SHP77 (cell line): ENCODE measurements around the gene VBP1.
A peak's percentile ranks its signal among the peaks of the same experiment; 100 is the strongest.
"Not testable (repeated sequence)": the region's sequence is repeated elsewhere in the genome, so short reads cannot be mapped to it uniquely, and the experiment has no call there.

Source experiments
- DNase-seq, 2 experiments: peaks; one replicate each; lab custom pipeline; 2025; lab: John Stamatoyannopoulos, UW

Gene VBP1

GRCh38 chrX:155263854-155264628, 47.8 kb downstream of the VBP1 start, which contains the start of gene RAB39B:
RAB39B (minus strand) TSS chrX:155264491; CDS start chrX:155264288, 203 bp downstream.
- peak; percentile 64 to 71 for DNase-seq

DNA sequence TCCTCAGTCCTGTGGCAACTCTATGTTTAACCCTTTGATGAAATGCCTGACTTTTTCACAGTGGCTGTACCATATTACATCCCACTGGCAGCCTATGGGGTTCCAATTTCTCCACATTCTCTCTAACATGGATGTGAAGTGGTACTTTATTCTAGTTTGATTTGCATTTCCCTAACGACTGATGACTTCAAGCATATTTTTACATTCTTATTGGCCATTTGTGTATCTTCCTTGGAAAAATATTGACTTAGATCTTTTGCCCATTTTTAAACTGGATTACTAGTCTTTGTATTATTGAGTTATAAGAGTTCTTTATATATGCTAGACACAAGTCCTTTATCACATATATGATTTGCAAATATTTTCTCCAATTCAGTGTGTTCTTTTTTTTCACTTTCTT, 50.2 kb downstream of the VBP1 start:
- no peak for DNase-seq

DNA sequence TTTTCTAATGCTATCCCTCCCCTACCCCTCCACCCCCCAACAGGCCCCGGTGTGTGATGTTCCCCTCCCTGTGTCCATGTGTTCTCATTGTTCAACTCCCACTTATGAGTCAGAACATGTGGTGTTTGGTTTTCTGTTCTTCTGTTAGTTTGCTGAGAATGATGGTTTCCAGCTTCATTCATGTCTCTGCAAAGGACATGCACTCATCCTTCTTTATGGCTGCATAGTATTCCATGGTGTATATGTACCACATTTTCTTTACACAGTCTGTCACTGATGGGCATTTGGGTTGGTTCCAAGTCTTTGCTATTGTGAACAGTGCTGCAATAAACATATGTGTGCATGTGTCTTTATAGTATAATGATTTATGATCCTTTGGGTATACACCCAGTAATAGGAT, 51.7 kb downstream of the VBP1 start:
- DNase-seq: not testable (repeated sequence)

- DNase-seq: no peak
Measured at GRCh38 chrX:155270969-155271368, 54.7 kb downstream of the VBP1 start.

- no peak for DNase-seq
Measured at GRCh38 chrX:155279873-155280272, 63.6 kb downstream of the VBP1 start.
